HG03139 (cell line): ENCODE results near the gene GPATCH3.

Experiments used
- ATAC-seq: cut with Tn5 transposase; IDR thresholded peaks from one replicate; pipeline ENCODE4 v1.9.1; 2021; ENCODE audit not compliant: unreplicated experiment

Gene GPATCH3

DNA sequence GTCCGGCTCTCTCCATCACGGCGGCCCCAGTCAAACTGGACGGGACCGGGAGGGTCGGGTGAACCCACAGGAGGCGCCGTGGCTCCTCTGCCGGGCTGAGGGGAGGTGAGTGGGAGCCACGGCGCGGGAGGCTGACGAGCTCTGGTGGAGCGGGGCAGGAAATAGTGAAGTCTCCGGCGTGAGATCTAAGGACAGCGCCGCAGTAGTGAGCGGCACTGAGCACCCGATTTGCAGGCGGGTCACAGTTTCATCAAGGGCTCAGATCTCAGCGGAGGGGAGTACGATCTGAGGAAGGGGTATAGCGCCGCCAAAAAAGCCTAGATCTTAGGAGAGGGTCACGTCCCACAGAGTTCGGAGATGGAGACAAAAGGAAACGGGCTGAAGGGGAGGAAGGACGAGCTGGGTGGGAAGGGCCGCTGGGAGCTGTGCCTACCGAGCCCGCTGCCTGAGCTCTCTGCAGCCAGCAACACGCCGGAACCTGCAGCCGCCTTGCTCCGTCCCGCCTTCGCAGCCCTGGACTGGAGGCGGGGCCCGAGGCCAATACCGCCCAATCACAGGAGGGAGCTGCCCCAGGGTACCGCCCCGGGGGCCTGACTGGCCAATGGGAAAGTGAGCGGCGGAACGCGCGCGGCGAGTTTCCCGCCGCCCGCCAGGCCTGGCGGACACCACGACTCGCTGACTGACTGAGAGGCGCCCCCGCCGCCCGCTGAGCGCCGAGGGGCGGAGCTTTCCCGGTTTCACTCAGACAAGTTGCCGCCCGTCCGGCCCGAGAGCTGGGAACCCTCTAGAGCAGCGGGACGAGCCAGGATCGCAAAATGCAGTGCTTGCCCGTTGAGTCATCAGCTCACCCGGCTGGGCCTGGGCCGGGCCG lies 35.4 kb downstream of the GPATCH3 start:
- ATAC-seq = peak; percentile 89

DNA sequence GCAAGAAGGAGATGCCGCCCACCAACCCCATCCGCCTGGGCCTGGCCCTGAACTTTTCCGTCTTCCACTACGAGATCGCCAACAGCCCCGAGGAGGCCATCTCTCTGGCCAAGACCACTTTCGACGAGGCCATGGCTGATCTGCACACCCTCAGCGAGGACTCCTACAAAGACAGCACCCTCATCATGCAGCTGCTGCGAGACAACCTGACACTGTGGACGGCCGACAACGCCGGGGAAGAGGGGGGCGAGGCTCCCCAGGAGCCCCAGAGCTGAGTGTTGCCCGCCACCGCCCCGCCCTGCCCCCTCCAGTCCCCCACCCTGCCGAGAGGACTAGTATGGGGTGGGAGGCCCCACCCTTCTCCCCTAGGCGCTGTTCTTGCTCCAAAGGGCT lies 36.6 kb downstream of the GPATCH3 start:
- ATAC-seq = no peak

DNA sequence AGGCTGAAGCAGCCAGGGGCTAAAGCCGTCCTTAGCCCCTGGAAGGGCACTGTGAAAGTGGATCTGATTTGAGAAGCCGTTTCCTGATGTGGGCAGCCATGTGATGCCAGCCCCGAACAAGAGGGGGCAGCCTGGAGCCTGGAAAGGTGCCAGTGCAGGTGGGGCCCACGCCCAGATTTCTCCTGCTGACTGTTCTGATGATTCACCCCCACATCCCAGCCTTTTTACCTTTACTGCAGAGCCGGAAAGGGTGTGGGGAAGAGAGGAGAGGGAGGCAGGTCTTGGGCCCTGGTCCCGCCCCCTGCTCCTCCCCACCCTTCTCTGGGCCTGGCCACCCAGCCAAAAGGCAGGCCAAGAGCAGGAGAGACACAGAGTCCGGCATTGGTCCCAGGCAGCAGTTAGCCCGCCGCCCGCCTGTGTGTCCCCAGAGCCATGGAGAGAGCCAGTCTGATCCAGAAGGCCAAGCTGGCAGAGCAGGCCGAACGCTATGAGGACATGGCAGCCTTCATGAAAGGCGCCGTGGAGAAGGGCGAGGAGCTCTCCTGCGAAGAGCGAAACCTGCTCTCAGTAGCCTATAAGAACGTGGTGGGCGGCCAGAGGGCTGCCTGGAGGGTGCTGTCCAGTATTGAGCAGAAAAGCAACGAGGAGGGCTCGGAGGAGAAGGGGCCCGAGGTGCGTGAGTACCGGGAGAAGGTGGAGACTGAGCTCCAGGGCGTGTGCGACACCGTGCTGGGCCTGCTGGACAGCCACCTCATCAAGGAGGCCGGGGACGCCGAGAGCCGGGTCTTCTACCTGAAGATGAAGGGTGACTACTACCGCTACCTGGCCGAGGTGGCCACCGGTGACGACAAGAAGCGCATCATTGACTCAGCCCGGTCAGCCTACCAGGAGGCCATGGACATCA lies 37.2 kb downstream of the GPATCH3 start, which contains the start of gene SFN:
SFN (plus strand) TSS at position 369 of the 904 bp plus-strand sequence; CDS start at position 433, 64 bp downstream.
- no peak for ATAC-seq

DNA sequence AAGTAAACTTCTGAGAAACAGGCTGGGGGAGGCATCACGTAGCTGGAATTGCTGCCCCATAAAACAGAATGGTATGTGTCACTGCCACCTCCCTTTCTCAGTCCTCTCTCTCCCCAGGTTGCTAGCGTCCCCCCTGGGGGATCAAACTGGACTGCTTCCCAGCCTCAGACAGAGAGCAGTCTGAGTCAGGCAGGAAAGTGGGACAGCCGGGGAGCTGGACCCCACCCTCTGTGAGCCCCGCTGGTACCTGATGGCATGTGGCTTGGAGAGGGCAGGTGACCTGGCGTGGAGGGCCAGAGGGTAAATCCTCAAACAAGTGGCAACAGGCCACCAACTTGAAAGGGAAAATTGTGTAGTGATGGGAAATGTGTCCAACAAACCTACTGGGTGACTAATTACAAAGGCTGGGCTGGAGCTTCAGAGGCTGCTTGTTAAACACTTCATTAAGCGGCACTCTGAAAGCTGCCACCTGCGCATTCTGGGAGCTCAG lies 38.3 kb downstream of the GPATCH3 start:
- no peak for ATAC-seq

DNA sequence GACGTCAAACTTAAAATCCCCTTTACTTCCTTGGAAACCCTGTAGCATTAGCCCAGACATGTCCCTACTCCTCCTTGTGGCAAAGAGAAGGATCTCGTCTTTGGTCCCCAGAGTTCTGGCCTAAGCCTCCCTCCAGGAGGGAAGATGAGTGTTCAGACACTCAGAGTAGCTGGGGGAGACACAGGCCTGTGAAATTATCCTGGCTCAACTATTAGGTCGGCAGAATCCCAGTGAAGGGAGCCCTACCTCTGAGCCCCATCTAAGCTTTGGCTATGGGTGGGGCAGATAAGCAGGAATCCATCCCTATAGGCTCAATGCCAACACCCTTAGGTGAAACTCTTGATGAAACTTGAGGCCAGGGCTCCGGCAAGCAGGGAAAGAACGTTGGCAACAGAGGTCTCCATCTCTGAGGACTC lies 39.0 kb downstream of the GPATCH3 start:
- no peak for ATAC-seq

DNA sequence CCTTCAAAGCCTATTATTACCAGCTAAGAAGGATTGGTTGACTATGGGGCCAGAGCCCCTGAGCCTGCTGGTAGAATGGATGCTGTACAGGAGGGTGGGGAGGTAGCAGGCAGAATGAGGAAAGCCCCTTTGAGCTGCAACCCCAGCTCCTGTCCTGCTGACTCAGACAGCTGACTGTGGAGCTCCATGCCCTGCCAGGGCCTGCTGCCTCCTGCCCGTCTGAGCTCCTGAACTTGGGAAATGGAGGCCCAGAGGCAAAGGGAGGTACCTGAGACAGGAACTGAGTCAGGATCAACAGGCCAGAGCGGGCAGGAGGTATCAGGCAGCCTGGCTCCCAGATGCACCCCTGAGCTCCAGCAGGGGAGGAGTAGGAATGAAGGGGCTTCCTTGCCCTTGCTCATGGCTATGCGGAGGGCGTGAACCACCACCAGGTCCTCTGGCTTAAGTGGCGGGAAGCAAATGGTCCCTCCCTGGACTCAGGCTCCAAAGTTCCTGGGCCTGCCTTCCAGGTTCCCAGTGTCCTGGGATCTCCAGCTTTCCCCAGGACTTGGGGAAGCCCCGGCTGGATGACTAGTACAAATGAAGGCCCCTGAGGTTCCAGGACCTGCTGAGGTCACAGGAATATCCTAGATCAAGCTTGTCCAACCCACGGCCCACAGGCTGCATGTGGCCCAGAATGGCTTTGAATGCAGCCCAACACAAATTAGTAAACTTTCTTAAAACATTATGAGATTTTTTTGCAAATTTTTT lies 41.2 kb downstream of the GPATCH3 start:
- no peak for ATAC-seq

DNA sequence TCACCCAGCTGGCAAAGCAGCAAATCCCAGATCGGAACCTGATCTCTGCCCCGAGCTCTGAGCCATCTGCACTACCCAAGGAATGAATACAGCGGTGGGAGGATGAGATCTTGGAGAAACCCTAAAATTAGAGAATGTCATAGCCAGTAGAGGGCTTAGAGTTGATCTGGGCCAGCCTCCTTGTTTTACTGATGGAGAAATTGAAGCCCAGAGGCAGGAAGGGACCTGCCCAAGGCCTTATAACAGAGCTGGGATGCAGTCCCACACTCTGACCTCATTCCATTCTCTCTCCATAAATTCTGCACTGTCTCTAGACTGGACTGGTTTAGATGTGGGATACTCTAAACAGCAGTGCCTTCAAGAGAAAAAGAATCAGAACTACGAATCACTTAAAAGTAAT lies 42.1 kb downstream of the GPATCH3 start:
- ATAC-seq = no peak

DNA sequence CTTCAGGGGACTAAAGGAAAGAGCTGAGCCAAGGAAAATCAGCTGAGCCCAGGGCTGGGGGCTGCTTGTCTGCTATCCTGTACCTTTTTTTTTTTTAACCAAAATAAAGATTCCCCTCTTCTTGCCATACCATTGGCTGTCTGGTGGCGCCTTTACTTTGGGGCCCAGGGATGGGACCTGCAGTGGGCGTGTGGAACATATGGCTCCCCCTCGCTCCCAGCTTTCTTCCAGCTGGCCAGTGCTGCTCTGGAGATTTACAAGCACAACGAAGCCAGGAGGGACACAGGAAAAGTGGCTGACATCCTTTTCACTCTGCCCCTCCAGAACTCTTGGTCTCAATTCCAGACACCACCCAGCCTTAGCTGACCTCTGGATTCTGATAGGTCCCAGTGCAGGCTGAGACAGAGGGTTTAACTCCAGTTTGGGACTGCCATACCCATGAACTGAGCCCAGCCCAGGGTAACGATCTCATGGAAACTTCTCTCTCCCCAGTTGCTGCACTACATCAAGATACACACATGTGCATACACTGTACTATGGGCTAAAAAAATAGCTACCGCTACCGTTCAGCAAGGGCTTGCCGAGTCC lies 42.7 kb downstream of the GPATCH3 start:
- ATAC-seq = no peak

DNA sequence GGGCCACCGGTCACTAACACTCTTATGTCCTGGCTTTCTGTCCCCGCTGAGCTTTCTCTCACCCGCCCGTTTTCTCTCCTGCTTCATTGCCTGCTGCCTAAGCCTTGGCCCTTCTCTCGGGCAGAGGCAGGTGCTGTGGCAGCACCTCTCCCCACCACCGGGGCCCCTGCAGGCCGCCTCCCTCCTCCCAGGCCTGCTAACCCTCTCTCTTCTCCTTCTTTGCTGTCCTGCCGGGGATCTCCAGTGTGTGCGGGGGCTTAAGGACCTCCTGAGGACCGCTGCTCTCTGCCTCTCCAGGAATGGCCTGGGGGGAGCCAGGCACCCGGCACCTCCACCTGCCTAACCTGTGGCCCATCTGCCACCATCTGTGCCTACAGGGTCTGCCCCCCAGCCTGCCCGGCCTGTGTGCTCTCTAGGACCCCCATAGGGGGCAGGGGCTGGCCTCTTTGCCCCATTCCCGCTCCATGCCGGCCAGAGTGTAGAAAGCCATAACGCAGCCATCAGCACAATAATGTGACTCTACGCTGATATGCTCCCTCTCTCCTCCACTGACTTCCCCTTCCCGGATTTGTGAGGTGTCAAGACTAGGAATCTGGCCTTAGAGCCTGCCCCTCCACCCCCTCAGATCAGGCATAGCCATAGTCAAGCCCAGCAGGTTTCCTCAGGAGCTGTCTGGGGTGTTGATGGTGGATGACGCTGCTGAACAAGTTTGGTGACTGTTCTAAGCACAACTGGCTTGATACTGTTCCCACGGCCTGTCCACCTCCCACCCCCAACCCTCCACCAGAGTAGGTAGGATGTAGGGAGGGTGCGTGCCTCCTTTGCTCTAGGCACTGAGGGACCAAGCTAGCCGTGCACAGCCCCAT lies 43.4 kb downstream of the GPATCH3 start:
- no peak for ATAC-seq

DNA sequence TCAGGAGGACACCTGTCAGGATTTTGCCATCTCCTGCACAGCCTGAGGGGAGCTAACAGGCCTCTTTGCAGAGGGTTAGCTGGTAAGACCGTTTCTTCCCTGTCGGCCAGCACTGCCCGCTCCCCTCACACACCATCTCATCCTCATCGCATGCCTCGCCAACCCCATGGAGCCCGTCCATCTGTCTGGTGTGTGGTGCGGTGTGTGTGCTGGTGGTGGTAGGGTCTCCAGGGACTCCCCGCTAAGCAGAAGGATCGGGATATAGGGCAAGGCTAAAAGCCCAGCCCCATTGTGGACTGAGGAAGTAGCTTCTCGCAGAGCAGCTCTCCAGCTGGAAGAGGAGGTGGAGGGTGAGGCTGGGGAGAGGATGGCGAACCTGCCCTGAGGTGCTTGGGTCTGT lies 44.1 kb downstream of the GPATCH3 start:
- ATAC-seq = no peak

DNA sequence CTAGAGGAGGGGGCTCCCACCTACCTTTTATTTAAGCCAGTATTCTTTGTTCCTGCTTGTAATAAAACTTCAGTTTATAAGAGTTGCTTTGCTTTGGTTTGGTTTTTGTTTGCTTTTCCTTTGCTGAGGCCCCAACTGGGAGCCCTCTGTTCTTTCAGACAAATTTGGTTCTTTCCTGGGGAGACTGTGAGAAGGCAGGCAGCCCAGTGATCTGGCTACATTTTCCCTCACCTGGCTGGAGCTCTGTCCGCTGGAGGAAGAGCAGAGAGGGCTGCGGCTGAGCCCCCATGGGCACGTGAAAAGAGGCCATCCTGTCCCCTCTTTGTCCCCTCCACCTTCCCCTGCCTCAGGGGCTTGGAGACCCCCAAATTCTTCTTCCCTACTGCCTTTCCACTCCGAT lies 44.6 kb downstream of the GPATCH3 start:
- ATAC-seq = no peak

DNA sequence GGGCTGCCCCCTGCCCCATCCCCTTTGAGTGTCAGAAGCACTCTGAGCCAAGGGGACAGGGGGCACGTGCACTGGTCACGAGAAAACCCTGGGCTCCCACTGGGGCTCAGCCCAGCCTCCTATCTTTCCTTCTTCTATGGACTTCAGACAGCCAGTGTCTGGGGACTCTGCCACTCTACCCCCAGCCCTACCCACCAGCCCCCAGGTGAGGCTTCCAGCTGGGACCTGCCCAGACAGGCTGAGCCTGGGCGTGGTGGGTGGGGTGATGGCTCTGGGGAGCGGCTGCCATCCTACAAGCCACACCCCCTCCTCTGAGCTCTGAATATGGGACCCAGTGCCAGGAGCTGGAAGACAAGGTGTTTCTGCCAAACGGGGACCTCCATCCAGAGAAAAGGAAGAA lies 45.4 kb downstream of the GPATCH3 start:
- ATAC-seq = no peak

DNA sequence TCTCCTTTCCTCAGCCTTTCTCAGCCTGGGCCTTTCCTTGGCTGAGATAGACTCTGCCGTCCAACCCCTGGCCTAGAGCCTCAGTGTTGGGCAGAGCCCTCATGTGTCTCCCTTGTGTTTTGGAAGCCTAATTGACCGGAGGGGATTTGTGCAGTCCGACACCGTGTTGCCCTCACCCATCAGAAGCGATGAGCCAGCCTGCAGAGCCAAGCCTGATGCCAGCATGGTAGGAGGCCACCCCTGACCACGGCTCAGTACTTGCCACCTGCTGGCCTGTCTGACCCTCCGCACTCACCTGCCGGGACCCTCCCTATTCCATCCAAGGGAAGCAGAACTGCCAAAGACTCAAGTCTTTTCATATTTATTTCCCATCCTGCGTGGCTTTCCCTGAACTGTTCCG lies 46.7 kb downstream of the GPATCH3 start:
- no peak for ATAC-seq

DNA sequence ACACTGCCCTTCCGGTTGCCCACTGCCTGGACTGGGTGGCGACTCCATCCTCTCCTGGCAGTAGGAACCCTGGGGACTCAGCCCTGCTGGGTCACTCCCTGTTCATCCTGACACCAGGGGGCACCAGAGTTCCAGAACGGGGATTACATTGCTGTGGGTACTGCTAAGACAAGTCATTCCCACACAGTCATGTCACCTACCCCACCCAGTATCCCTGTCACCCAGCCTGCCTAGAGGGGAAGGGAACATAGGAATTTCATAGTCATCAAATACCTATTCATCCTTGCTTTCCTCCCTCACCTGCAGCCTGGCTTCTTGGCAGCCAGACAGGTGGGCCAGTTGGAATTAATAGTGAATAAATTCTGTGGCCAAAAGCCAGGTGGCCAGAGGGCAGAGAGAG lies 47.1 kb downstream of the GPATCH3 start:
- no peak for ATAC-seq

DNA sequence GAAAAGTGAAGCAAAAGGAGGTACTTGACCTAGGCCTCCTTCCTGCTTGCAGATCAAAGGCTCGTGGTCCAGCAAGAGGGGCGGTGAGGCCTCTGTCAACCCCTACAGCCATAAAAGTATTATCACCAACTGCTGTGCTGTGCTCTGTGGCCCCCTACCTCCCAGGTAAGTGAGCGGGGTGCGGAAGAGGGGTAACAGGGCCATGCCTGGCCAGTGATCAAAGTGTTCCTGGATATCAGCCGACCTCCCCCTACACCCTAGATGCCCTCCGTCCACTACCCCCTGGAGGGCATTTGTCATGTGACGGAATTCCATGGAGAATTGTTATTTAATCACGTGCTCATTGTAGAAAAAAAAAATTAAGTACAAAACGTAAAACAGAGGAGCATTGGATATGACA lies 47.6 kb downstream of the GPATCH3 start:
- no peak for ATAC-seq

DNA sequence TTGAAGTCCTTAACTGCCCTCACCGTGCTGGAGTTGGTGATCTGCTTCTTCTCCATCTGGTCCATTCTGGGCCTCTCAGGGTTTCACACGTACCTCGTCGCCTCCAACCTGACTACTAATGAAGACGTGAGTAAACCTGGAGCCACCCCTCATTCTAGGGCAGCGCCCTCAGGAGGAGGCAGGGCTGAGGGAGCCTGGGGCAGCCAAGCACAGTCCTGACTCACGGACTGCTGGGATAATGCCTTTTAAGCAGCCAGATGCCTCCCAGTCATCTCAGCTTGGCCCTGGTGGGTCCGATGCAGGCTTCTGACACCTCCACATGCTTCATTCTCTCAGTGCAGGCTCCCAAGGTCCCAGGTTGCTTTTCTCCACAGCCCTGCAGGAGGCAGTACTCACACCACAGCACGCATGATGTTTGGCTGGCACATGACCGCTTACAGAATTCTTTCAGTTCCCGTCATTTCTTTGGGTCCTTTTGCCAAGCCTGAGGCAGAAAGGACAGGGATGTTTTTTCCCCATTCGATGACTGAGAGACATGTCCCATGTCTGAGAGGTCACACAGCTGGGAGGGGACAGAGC lies 49.1 kb downstream of the GPATCH3 start:
- no peak for ATAC-seq

DNA sequence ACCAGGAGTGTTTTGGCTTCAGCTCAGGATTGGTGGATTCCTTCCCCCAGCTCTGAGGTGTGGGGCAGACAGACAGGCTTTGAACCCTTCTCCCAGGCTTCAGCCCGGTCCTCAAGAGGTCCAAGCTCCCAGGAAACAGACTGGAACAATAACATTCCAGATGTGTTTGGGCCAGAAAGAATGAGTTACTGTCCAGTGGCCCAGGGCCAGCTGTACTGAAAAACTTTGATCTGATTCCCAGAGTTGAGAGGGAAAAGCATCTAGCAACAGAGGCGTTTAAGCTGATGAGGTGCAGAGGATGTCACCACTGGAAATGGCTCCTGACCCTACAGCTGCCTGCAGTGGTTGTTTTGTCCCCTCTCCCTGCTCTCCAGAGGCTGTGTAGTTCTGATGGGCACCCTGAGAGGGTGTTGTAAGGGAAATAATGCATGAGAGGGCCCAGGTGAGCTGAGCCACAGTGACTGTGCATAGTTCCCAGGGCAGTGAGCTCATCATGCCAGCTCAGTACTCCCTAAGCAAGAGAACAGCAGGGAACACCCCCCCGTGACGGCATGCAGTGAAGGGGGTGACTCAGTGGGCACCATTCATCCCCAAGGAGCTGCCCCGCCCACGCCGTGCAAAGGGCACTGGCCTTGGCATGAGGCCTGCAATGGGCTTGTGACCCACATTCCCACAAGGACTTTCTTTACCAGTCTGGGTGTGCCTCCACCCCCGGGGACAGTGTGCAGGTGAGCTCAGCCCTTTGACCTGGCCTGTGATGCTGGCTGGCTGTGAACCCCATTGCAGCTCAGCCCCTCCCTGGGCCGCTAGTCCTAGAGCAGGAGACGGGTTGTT lies 51.1 kb downstream of the GPATCH3 start:
- no peak for ATAC-seq

DNA sequence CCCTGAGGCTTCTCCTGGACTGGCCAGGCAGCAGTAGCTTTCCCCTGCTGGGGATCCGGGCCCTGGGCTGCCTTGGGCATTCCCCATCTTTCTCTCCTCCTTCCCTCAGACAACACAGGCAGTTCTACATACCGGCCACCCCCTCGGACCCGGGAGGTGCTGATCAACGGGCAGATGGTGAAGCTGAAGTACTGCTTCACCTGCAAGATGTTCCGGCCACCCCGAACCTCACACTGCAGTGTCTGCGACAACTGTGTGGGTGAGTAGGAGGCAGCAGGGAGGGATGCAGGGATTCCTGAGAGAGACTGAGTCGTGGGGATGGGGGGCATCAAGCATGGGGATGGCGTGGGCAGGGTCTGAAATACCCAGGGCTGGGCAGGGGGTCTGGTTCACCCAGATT lies 51.8 kb downstream of the GPATCH3 start:
- no peak for ATAC-seq
